Mesenchymal stem cell (in vitro differentiated cells and primary cell): ENCODE measurements around the gene MORN2.

Experiments
- DNase-seq: peaks from one replicate; pipeline ENCODE4 v3.0.0-alpha.2; 2013
- H2AFZ ChIP-seq: one replicate; pipeline ENCODE4 v1.6.1; 2013; ENCODE audit warnings: low read depth, mild to moderate bottlenecking, control low read depth, inconsistent platforms, low read length, moderate library complexity
- H2AK5ac ChIP-seq: 2 replicates; pipeline ENCODE4 v1.6.1; 2013; ENCODE audit warnings: low read length, moderate library complexity, mild to moderate bottlenecking, inconsistent platforms; ENCODE audit not compliant: severe bottlenecking
- H2BK120ac ChIP-seq: one replicate; pipeline ENCODE4 v1.6.1; 2013; ENCODE audit warnings: low read depth, mild to moderate bottlenecking, inconsistent platforms, low read length, moderate library complexity
- H2BK12ac ChIP-seq, 2 experiments: one replicate each; pipeline ENCODE4 v1.6.1; 2013; ENCODE audit warnings: inconsistent platforms in 2 of 2, low read length in 2 of 2, mild to moderate bottlenecking in 2 of 2, moderate library complexity in 2 of 2, control low read depth in 1 of 2
- H2BK15ac ChIP-seq: one replicate; pipeline ENCODE4 v1.6.1; 2013; ENCODE audit warnings: mild to moderate bottlenecking, low read depth, inconsistent platforms; ENCODE audit not compliant: poor library complexity, severe bottlenecking
- H2BK5ac ChIP-seq: 2 replicates; pipeline ENCODE4 v1.6.1; 2013; ENCODE audit warnings: low read depth, mild to moderate bottlenecking, low read length, control low read depth, inconsistent platforms; ENCODE audit not compliant: poor library complexity, severe bottlenecking
- H3K14ac ChIP-seq, 2 experiments: one replicate each; pipeline ENCODE4 v1.6.1; 2013; ENCODE audit warnings: inconsistent platforms in 2 of 2, low read length in 2 of 2, control low read depth in 1 of 2, mild to moderate bottlenecking in 1 of 2, moderate library complexity in 1 of 2
- H3K18ac ChIP-seq, 2 experiments: one replicate each; pipeline ENCODE4 v1.6.1; 2013; ENCODE audit warnings: inconsistent platforms in 2 of 2, low read length in 2 of 2, control low read depth in 1 of 2, low read depth in 1 of 2, mild to moderate bottlenecking in 1 of 2
- H3K23ac ChIP-seq, 2 experiments: one replicate each; pipeline ENCODE4 v1.6.1; 2013; ENCODE audit warnings: inconsistent platforms in 2 of 2, low read length in 2 of 2, mild to moderate bottlenecking in 2 of 2, moderate library complexity in 2 of 2, control low read depth in 1 of 2
- H3K27ac ChIP-seq: 2 replicates; pipeline ENCODE4 v1.5.1; 2013; ENCODE audit warnings: mild to moderate bottlenecking, moderate library complexity, low read length, control low read depth, inconsistent platforms; ENCODE audit not compliant: poor library complexity, severe bottlenecking
- H3K27me3 ChIP-seq, 2 experiments: 2 replicates each; pipeline versions ENCODE4 v1.6.1 to v1.7.0; 2013; ENCODE audit warnings: low read length in 2 of 2, mild to moderate bottlenecking in 2 of 2, moderate library complexity in 2 of 2, control low read depth in 1 of 2, inconsistent platforms in 1 of 2; ENCODE audit not compliant: control insufficient read depth in 1 of 2, insufficient read depth in 1 of 2
- H3K36me3 ChIP-seq, 2 experiments: 2 replicates each; pipeline versions ENCODE4 v1.6.1 to v1.7.0; 2013; ENCODE audit warnings: low read length in 2 of 2, control low read depth in 1 of 2, inconsistent platforms in 1 of 2, low read depth in 1 of 2, mild to moderate bottlenecking in 1 of 2; ENCODE audit not compliant: insufficient read depth in 2 of 2, control insufficient read depth in 1 of 2
- H3K4ac ChIP-seq, 2 experiments: one replicate each; pipeline ENCODE4 v1.6.1; 2013; ENCODE audit warnings: inconsistent platforms in 2 of 2, low read length in 2 of 2, mild to moderate bottlenecking in 2 of 2, moderate library complexity in 2 of 2, control low read depth in 1 of 2, low read depth in 1 of 2
- H3K4me1 ChIP-seq: 2 replicates; pipeline ENCODE4 v1.6.1; 2013; ENCODE audit warnings: low read depth, low read length, control low read depth; ENCODE audit not compliant: control insufficient read depth, insufficient read depth
- H3K4me2 ChIP-seq: 2 replicates; pipeline ENCODE4 v1.6.1; 2013; ENCODE audit warnings: low read length, mild to moderate bottlenecking, inconsistent platforms; ENCODE audit not compliant: poor library complexity, severe bottlenecking
- H3K4me3 ChIP-seq, 2 experiments: 2 replicates each; pipeline versions ENCODE4 v1.5.1 to v1.7.0; 2013; ENCODE audit warnings: low read length in 2 of 2, mild to moderate bottlenecking in 2 of 2, control low read depth in 1 of 2, low read depth in 1 of 2; ENCODE audit not compliant: insufficient read depth in 1 of 2
- H3K79me1 ChIP-seq: replicated peaks from 2 replicates; pipeline ENCODE4 v1.6.1; 2013; ENCODE audit warnings: mild to moderate bottlenecking, control low read depth, low read length, inconsistent platforms; ENCODE audit not compliant: poor library complexity, severe bottlenecking
- H3K9ac ChIP-seq: 2 replicates; pipeline ENCODE4 v1.7.0; 2013; ENCODE audit warnings: mild to moderate bottlenecking, low read length, moderate library complexity
- H3K9me3 ChIP-seq: 2 replicates; pipeline ENCODE4 v1.7.0; 2013; ENCODE audit warnings: mild to moderate bottlenecking, low read length; ENCODE audit not compliant: control insufficient read depth
- H4K8ac ChIP-seq: one replicate; pipeline ENCODE4 v1.6.1; 2013; ENCODE audit warnings: inconsistent platforms, mild to moderate bottlenecking, low read length, moderate library complexity
- H4K91ac ChIP-seq: one replicate; pipeline ENCODE4 v1.6.1; 2013; ENCODE audit warnings: mild to moderate bottlenecking, low read length, inconsistent platforms
- WGBS: methylation state at CpG from one replicate; pipeline ENCODE4 v1.1.7; 2013; ENCODE audit warnings: mixed read lengths; 5-methylcytosine and 5-hydroxymethylcytosine counted together

MORN2 gene

GRCh38 chr2:38889045-38889444, 13.3 kb downstream of the MORN2 start:
- Histone ChIP-seq H2AK5ac (no peak overlapping the region), H3K18ac (no peak overlapping the region), H2AFZ (no peak overlapping the region), H3K4me2 (no peak overlapping the region), H2BK12ac (no peak overlapping the region), H3K9me3 (no peaks in the 10 kb centered on the region), H3K27me3 (no peaks in the 10 kb centered on the region), H3K79me1 (no peaks in the 10 kb centered on the region), H3K4me3 (no peak overlapping the region), H3K36me3 (peaks cover 0 to 2% of the 10 kb centered on the region in 2 experiments), H3K27ac (no peak overlapping the region), H3K23ac (no peak overlapping the region), H4K91ac (no peak overlapping the region), H3K9ac (no peak overlapping the region), H2BK5ac (no peak overlapping the region), H3K4me1 (no peaks in the 10 kb centered on the region), H2BK15ac (no peak overlapping the region), H3K4ac (no peak overlapping the region), H2BK120ac (no peak overlapping the region), H4K8ac (no peak overlapping the region), H3K14ac (no peak overlapping the region)
- no peak for DNase-seq

GRCh38 chr2:38889575-38889974, 13.8 kb downstream of the MORN2 start, which contains the start of gene ARHGEF33:
Gene ARHGEF33, plus strand, starts transcription at chr2:38889875. Its CDS starts 29,573 bp downstream, at chr2:38919448.
- Histone ChIP-seq H3K4me2 (no peak within 1 kb of the TSS), H3K9me3 (no peaks in the 10 kb centered on the region), H2BK5ac (no peak within 1 kb of the TSS), H3K79me1 (no peaks in the 10 kb centered on the region), H3K27me3 (no peaks in the 10 kb centered on the region), H2AK5ac (no peak within 1 kb of the TSS), H2BK12ac (no peak within 1 kb of the TSS), H3K23ac (no peak within 1 kb of the TSS), H3K36me3 (peaks cover 0 to 2% of the 10 kb centered on the region in 2 experiments), H4K91ac (no peak within 1 kb of the TSS), H3K27ac (no peak within 1 kb of the TSS), H3K18ac (no peak within 1 kb of the TSS), H2BK15ac (no peak within 1 kb of the TSS), H4K8ac (no peak within 1 kb of the TSS), H2BK120ac (no peak within 1 kb of the TSS), H3K4me1 (no peaks in the 10 kb centered on the region), H3K4me3 (no peak within 1 kb of the TSS), H2AFZ (no peak within 1 kb of the TSS), H3K14ac (no peak within 1 kb of the TSS), H3K9ac (no peak within 1 kb of the TSS), H3K4ac (no peak within 1 kb of the TSS)
- WGBS: 86% methylated on average over 3 of the region's 3 CpGs
- no peak for DNase-seq

- H3K36me3 ChIP-seq: no peaks in the 10 kb centered on the region
These were observed 17.0 kb downstream of the MORN2 start for GRCh38 chr2:38892819-38893218.

GRCh38 chr2:38898256-38898655, 22.5 kb downstream of the MORN2 start:
- Histone ChIP-seq H3K27me3 (no peaks in the 10 kb centered on the region), H3K9ac (no peak overlapping the region), H2AK5ac (no peak overlapping the region), H2BK12ac (no peak overlapping the region), H2BK5ac (no peak overlapping the region), H3K79me1 (no peaks in the 10 kb centered on the region), H3K4me3 (no peak overlapping the region), H2AFZ (no peak overlapping the region), H4K91ac (no peak overlapping the region), H3K36me3 (no peaks in the 10 kb centered on the region), H2BK15ac (no peak overlapping the region), H3K4me1 (no peaks in the 10 kb centered on the region), H4K8ac (no peak overlapping the region), H3K14ac (no peak overlapping the region), H3K4me2 (no peak overlapping the region), H3K27ac (no peak overlapping the region), H3K18ac (no peak overlapping the region), H3K4ac (no peak overlapping the region), H3K23ac (no peak overlapping the region), H3K9me3 (no peaks in the 10 kb centered on the region), H2BK120ac (no peak overlapping the region)
- DNase-seq: no peak
- 93% methylated on average over 2 of the region's 5 CpGs for WGBS

More at GRCh38 chr2:38892819-38893218, 17.0 kb downstream of the MORN2 start:
- H3K27me3 ChIP-seq: no peaks in the 10 kb centered on the region
- no peak overlapping the region for H3K23ac ChIP-seq
- H3K4me3 ChIP-seq: no peak overlapping the region
- H2AK5ac ChIP-seq: no peak overlapping the region
- no peak overlapping the region for H2BK15ac ChIP-seq
- H2BK12ac ChIP-seq: no peak overlapping the region
- H3K9me3 ChIP-seq: no peaks in the 10 kb centered on the region
- H4K91ac ChIP-seq: no peak overlapping the region
- no peak for DNase-seq
- H2BK120ac ChIP-seq: no peak overlapping the region
- H3K79me1 ChIP-seq: no peaks in the 10 kb centered on the region
- no peak overlapping the region for H4K8ac ChIP-seq
- no peak overlapping the region for H3K4me2 ChIP-seq
- no peak overlapping the region for H3K18ac ChIP-seq
- no peak overlapping the region for H3K27ac ChIP-seq
- H3K14ac ChIP-seq: no peak overlapping the region
- no peak overlapping the region for H3K4ac ChIP-seq
- H3K4me1 ChIP-seq: no peaks in the 10 kb centered on the region
- no peak overlapping the region for H3K9ac ChIP-seq
- no peak overlapping the region for H2BK5ac ChIP-seq
- H2AFZ ChIP-seq: no peak overlapping the region
